Hepatocyte (in vitro differentiated cells): Measurements from ENCODE around the gene BRS3.

Experiments used
- CTCF ChIP-seq: fragments of 200-600 bp; sonication (generic); IDR thresholded peaks from 2 replicates; pipeline ENCODE4 v1.5.1; 2016; ENCODE audit warnings: antibody characterized with exemption, mild to moderate bottlenecking; ENCODE audit not compliant: poor library complexity
- EZH2 ChIP-seq: fragments of 200-600 bp; sonication (generic); IDR thresholded peaks from 2 replicates; pipeline ENCODE4 v1.6.1; 2016; ENCODE audit warnings: antibody characterized with exemption, mild to moderate bottlenecking, borderline replicate concordance
- EZH2phosphoT487 ChIP-seq: fragments of 200-600 bp; sonication (generic); IDR thresholded peaks from one replicate; pipeline ENCODE4 v1.6.1; 2018; ENCODE audit warnings: antibody characterized with exemption, mild to moderate bottlenecking, low read depth, moderate library complexity; ENCODE audit not compliant: unreplicated experiment, severe bottlenecking

DNA sequence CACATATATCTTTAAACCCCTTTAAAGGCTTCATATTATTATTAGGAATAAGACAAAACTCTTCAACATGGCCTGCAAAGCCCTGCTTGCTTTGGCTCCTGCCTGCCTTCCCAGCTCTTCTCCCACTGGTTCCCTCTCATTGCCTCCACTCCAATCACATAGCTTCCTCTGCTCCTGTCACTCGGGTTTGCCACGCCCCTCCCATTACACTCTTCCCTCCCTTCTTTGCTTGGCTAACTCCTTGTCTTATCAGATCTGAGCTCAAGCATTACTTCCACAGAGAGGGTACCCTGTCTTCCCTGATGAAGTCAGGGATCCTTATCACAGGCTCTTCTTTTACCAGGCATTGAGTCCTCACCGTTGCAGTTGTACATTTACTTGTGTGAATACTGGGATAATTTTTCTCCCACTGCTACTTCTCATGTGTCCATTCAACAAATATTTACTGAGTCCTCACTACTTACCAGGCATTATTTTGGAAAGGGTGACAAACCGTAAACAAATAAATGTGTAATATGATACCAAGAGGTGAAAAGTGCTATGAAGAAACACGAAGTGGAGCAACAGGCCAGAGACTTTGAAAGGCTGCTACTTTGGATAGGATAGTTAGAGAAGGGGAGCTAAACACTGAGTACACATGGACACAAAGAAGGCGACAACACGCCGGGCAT, 41.0 kb downstream of the BRS3 start:
- TF ChIP-seq CTCF: no peak
- TF ChIP-seq EZH2: no peak
- no peak for TF ChIP-seq EZH2phosphoT487
